ENCODE results near the gene MRPL12. TPM values are rescaled to one million over a fixed set of nuclear protein-coding genes. Genes with fewer than 3 reads are reported as not detected.

The MRPL12 gene
- total RNA-seq, 1 experiment from 2014 or later: 139 TPM

DNA sequence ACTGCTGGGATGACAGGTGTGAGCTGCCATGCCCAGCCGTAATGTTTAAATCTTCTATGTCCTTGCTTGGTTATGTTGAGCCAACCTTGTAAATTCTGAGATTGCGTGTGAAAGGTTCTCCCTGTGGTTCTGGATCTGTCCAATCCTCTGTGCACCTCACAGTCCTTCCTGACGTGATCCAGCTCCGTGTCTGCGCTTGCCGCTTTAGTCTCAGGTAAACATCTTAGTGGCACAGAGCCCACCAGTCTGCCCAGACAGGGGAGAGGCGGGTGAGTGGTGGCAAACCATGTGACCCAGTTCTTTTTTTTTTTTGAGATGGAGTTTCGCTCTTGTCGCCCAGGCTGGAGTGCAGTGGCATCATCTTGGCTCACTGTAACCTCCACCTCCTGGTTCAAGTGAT is 22.8 kb downstream of the MRPL12 start:
- no peaks in the 10 kb centered on the region for H3K27me3 Mint-ChIP-seq (ENCODE audit: low read depth)
- peaks cover 10% of the 10 kb centered on the region for H3K4me1 Mint-ChIP-seq
- no peak for DNase-seq (ENCODE audit: low spot score)
- no peaks in the 10 kb centered on the region for H3K9me3 Mint-ChIP-seq
- TF ChIP-seq NR2C2 (CRISPR knock-in tag; IDR thresholded peaks at IDR 0.05): no peak
- TF ChIP-seq SMAD3 (CRISPR knock-in tag; IDR thresholded peaks at IDR 0.05; ENCODE audit: borderline replicate concordance): no peak
- TF ChIP-seq, protein P1, sequence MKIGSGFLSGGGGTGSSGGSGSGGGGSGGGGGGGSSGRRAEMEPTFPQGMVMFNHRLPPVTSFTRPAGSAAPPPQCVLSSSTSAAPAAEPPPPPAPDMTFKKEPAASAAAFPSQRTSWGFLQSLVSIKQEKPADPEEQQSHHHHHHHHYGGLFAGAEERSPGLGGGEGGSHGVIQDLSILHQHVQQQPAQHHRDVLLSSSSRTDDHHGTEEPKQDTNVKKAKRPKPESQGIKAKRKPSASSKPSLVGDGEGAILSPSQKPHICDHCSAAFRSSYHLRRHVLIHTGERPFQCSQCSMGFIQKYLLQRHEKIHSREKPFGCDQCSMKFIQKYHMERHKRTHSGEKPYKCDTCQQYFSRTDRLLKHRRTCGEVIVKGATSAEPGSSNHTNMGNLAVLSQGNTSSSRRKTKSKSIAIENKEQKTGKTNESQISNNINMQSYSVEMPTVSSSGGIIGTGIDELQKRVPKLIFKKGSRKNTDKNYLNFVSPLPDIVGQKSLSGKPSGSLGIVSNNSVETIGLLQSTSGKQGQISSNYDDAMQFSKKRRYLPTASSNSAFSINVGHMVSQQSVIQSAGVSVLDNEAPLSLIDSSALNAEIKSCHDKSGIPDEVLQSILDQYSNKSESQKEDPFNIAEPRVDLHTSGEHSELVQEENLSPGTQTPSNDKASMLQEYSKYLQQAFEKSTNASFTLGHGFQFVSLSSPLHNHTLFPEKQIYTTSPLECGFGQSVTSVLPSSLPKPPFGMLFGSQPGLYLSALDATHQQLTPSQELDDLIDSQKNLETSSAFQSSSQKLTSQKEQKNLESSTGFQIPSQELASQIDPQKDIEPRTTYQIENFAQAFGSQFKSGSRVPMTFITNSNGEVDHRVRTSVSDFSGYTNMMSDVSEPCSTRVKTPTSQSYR (CRISPR knock-in tag; IDR thresholded peaks at IDR 0.05): no peak
- no peak for TF ChIP-seq CREB1 (CRISPR knock-in tag; IDR thresholded peaks at IDR 0.05)
- no peak for TF ChIP-seq ZNF396 (CRISPR knock-in tag; IDR thresholded peaks at IDR 0.05; ENCODE audit: borderline replicate concordance)
- TF ChIP-seq TEAD1 (CRISPR knock-in tag; IDR thresholded peaks at IDR 0.05): no peak
- TF ChIP-seq, protein P2, sequence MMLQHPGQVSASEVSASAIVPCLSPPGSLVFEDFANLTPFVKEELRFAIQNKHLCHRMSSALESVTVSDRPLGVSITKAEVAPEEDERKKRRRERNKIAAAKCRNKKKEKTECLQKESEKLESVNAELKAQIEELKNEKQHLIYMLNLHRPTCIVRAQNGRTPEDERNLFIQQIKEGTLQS (CRISPR knock-in tag; conservative IDR thresholded peaks at IDR 0.05): no peak
- TF ChIP-seq, protein P3, sequence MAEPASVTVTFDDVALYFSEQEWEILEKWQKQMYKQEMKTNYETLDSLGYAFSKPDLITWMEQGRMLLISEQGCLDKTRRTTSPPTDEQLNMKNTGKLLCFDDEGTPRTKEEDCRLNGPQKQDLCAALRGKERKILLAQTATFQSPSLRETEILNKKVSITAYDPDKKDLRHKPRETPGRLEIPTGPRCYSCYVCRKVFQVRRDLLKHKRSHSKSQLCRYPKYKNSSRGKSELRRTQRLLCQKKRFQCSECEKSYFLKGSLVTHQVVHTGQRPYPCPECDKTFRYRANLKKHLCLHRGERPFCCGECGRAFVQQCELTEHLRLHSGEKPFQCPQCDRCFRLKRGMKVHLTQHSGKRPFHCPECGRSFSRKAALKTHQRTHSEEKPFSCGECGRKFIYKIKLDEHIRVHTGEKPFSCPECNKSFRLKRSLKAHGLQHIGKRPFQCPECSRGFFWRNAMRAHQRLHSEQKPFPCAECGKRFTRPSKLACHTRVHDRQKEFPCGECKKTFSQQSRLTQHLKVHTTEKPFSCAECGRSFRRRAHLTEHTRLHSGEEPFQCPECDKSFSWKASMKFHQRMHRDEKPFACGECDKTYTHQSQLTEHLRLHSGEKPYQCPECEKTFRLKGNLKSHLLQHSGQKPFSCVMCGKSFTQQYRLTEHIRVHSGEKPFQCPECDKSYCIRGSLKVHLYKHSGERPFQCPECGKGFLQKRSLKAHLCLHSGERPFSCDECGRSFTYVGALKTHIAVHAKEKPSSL (CRISPR knock-in tag; conservative IDR thresholded peaks at IDR 0.05): no peak
- TF ChIP-seq, protein P4, sequence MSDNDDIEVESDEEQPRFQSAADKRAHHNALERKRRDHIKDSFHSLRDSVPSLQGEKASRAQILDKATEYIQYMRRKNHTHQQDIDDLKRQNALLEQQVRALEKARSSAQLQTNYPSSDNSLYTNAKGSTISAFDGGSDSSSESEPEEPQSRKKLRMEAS (CRISPR knock-in tag; IDR thresholded peaks at IDR 0.05): no peak
- TF ChIP-seq NR1H2 (CRISPR knock-in tag; IDR thresholded peaks at IDR 0.05): no peak
- no peak for TF ChIP-seq JUN (CRISPR knock-in tag; IDR thresholded peaks at IDR 0.05)
- TF ChIP-seq, protein P5, sequence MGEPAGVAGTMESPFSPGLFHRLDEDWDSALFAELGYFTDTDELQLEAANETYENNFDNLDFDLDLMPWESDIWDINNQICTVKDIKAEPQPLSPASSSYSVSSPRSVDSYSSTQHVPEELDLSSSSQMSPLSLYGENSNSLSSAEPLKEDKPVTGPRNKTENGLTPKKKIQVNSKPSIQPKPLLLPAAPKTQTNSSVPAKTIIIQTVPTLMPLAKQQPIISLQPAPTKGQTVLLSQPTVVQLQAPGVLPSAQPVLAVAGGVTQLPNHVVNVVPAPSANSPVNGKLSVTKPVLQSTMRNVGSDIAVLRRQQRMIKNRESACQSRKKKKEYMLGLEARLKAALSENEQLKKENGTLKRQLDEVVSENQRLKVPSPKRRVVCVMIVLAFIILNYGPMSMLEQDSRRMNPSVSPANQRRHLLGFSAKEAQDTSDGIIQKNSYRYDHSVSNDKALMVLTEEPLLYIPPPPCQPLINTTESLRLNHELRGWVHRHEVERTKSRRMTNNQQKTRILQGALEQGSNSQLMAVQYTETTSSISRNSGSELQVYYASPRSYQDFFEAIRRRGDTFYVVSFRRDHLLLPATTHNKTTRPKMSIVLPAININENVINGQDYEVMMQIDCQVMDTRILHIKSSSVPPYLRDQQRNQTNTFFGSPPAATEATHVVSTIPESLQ (CRISPR knock-in tag; IDR thresholded peaks at IDR 0.05): no peak
- TF ChIP-seq, protein P6, sequence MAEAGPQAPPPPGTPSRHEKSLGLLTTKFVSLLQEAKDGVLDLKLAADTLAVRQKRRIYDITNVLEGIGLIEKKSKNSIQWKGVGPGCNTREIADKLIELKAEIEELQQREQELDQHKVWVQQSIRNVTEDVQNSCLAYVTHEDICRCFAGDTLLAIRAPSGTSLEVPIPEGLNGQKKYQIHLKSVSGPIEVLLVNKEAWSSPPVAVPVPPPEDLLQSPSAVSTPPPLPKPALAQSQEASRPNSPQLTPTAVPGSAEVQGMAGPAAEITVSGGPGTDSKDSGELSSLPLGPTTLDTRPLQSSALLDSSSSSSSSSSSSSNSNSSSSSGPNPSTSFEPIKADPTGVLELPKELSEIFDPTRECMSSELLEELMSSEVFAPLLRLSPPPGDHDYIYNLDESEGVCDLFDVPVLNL (CRISPR knock-in tag; IDR thresholded peaks at IDR 0.05; ENCODE audit: borderline replicate concordance, low read depth): no peak
- TF ChIP-seq, protein P7, sequence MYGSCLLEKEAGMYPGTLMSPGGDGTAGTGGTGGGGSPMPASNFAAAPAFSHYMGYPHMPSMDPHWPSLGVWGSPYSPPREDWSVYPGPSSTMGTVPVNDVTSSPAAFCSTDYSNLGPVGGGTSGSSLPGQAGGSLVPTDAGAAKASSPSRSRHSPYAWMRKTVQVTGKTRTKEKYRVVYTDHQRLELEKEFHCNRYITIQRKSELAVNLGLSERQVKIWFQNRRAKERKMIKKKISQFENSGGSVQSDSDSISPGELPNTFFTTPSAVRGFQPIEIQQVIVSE (CRISPR knock-in tag; IDR thresholded peaks at IDR 0.05; ENCODE audit: borderline replicate concordance): no peak
- TF ChIP-seq NFYB (CRISPR knock-in tag; conservative IDR thresholded peaks at IDR 0.05; ENCODE audit: low read depth): no peak
- TF ChIP-seq, protein P8, sequence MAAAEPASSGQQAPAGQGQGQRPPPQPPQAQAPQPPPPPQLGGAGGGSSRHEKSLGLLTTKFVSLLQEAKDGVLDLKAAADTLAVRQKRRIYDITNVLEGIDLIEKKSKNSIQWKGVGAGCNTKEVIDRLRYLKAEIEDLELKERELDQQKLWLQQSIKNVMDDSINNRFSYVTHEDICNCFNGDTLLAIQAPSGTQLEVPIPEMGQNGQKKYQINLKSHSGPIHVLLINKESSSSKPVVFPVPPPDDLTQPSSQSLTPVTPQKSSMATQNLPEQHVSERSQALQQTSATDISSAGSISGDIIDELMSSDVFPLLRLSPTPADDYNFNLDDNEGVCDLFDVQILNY (CRISPR knock-in tag; IDR thresholded peaks at IDR 0.05): no peak
- TF ChIP-seq ZNF232 (CRISPR knock-in tag; IDR thresholded peaks at IDR 0.05): no peak
- TF ChIP-seq RORB (CRISPR knock-in tag; IDR thresholded peaks at IDR 0.05): no peak
- TF ChIP-seq, protein P9, sequence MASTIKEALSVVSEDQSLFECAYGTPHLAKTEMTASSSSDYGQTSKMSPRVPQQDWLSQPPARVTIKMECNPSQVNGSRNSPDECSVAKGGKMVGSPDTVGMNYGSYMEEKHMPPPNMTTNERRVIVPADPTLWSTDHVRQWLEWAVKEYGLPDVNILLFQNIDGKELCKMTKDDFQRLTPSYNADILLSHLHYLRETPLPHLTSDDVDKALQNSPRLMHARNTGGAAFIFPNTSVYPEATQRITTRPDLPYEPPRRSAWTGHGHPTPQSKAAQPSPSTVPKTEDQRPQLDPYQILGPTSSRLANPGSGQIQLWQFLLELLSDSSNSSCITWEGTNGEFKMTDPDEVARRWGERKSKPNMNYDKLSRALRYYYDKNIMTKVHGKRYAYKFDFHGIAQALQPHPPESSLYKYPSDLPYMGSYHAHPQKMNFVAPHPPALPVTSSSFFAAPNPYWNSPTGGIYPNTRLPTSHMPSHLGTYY (CRISPR knock-in tag; IDR thresholded peaks at IDR 0.05): no peak
- ChIA-PET CTCF (interaction anchor here (0.6 to 1.7 kb wide), 2 partner anchors 13 to 1416 kb away, joined by 3 to 4 read pairs; no protein-coding TSS in a partner anchor), POLR2A (interaction anchor here (0.7 kb wide), 1 partner anchor 130 kb away, joined by 3 read pairs; no protein-coding TSS in a partner anchor)
- ATAC-seq: no peak
- H3K4me3 Mint-ChIP-seq: no peak overlapping the region
- H3K36me3 Mint-ChIP-seq: no peaks in the 10 kb centered on the region
- no peak overlapping the region; the same call in 1 of the 2 replicates for H3K27ac Mint-ChIP-seq

Measured in WTC11 (cell line).